IPS-18c (cell line): ENCODE measurements around the gene ARL6IP1.
"Not testable (repeated sequence)": the region's sequence is repeated elsewhere in the genome, so short reads cannot be mapped to it uniquely, and the experiment has no call there.

Experiments
- H3K4me3 ChIP-seq: 2 replicates; pipeline ENCODE4 v1.7.0; 2013; ENCODE audit warnings: low read depth, mild to moderate bottlenecking, low read length, moderate library complexity; ENCODE audit not compliant: insufficient read depth
- H3K9me3 ChIP-seq: one replicate; pipeline ENCODE4 v1.6.1; 2013; ENCODE audit warnings: mild to moderate bottlenecking, low read length, moderate library complexity; ENCODE audit not compliant: control insufficient read depth, insufficient read depth

Gene ARL6IP1

GRCh38 chr16:18803569-18804462 is 2.5 kb upstream of the ARL6IP1 start:
- H3K9me3 ChIP-seq: no peaks in the 10 kb centered on the region
- no peak overlapping the region for H3K4me3 ChIP-seq

GRCh38 chr16:18802767-18803343 is 1.5 kb upstream of the ARL6IP1 start:
- Histone ChIP-seq H3K4me3 (no peak overlapping the region), H3K9me3 (no peaks in the 10 kb centered on the region)

- H3K4me3 ChIP-seq: peak overlapping the region; percentile 88
- no peaks in the 10 kb centered on the region for H3K9me3 ChIP-seq
Observed at GRCh38 chr16:18800775-18801144, 589 bp downstream of the ARL6IP1 start.

- Histone ChIP-seq H3K4me3 (peak overlapping the region; percentile 88), H3K9me3 (no peaks in the 10 kb centered on the region)
Observed at GRCh38 chr16:18800293-18800692, 1.1 kb downstream of the ARL6IP1 start.

- H3K9me3 ChIP-seq: no peaks in the 10 kb centered on the region
- peak overlapping the region; percentile 88; the same call in 1 of the 2 replicates for H3K4me3 ChIP-seq
Observed at GRCh38 chr16:18799500-18799899, 1.8 kb downstream of the ARL6IP1 start.

- no peak overlapping the region for H3K4me3 ChIP-seq
- no peaks in the 10 kb centered on the region for H3K9me3 ChIP-seq
Observed at GRCh38 chr16:18797746-18798145, 3.6 kb downstream of the ARL6IP1 start.

- Histone ChIP-seq H3K9me3 (no peaks in the 10 kb centered on the region), H3K4me3 (no peak overlapping the region)
Observed at GRCh38 chr16:18796377-18796776, 5.0 kb downstream of the ARL6IP1 start.

GRCh38 chr16:18792836-18793433 is 8.4 kb downstream of the ARL6IP1 start:
- peaks cover 2% of the 10 kb centered on the region for H3K9me3 ChIP-seq
- H3K4me3 ChIP-seq: no peak overlapping the region

GRCh38 chr16:18789850-18790706 is 11.3 kb downstream of the ARL6IP1 start, which contains the start of gene RPS15A:
Gene RPS15A, minus strand, starts transcription at chr16:18790334. Its CDS starts 1,221 bp downstream, at chr16:18789113.
- H3K4me3 ChIP-seq: peak within 1 kb of the TSS; percentile 88
- peaks cover 2% of the 10 kb centered on the region for H3K9me3 ChIP-seq

- Histone ChIP-seq H3K4me3 (peak overlapping the region; percentile 88), H3K9me3 (peaks cover 2% of the 10 kb centered on the region)
Observed at GRCh38 chr16:18789515-18789849, 11.9 kb downstream of the ARL6IP1 start.

- peak overlapping the region; percentile 88 for H3K4me3 ChIP-seq
- peaks cover 2% of the 10 kb centered on the region for H3K9me3 ChIP-seq
Observed at GRCh38 chr16:18788828-18789514, 12.4 kb downstream of the ARL6IP1 start.

- Histone ChIP-seq H3K9me3 (peaks cover 2% of the 10 kb centered on the region), H3K4me3 (no peak overlapping the region)
Observed at GRCh38 chr16:18784917-18785623, 16.3 kb downstream of the ARL6IP1 start.

- no peaks in the 10 kb centered on the region for H3K9me3 ChIP-seq
- H3K4me3 ChIP-seq: no peak overlapping the region
Observed at GRCh38 chr16:18783430-18784341, 17.7 kb downstream of the ARL6IP1 start.

- H3K4me3 ChIP-seq: no peak overlapping the region
- no peaks in the 10 kb centered on the region for H3K9me3 ChIP-seq
Observed at GRCh38 chr16:18782697-18783429, 18.5 kb downstream of the ARL6IP1 start.

GRCh38 chr16:18781232-18781631 is 20.1 kb downstream of the ARL6IP1 start:
- H3K4me3 ChIP-seq, H3K9me3 ChIP-seq: not testable (repeated sequence)
